GF-D8 (cell line): ENCODE measurements around the gene ZBTB32.
A peak's percentile ranks its signal among the peaks of the same experiment; 100 is the strongest.

Source experiments
- DNase-seq: peaks from one replicate; lab custom pipeline; 2025; lab: John Stamatoyannopoulos, UW

Gene ZBTB32

GRCh38 chr19:35738021-35738886 lies 33.9 kb downstream of the ZBTB32 start:
- no peak for DNase-seq

GRCh38 chr19:35738887-35739229 lies 34.5 kb downstream of the ZBTB32 start:
- DNase-seq = no peak

- DNase-seq = no peak
These were observed 35.1 kb downstream of the ZBTB32 start for GRCh38 chr19:35739275-35740107.

DNA sequence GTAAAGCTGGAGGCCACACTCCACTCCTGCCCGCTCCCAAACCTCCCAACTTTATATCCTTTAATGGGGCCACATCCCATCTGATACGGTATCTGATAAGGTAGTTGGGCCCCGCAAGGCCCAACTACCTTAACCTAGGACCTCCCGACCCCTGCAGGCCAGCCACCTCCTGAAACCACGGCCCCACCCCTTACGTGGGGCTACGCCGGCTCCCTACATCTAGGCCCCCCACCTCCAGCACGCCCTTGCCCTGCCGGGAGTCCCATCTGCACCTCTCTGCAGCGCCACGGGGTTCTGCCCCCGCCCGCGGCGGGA lies 35.7 kb downstream of the ZBTB32 start:
- no peak for DNase-seq

DNA sequence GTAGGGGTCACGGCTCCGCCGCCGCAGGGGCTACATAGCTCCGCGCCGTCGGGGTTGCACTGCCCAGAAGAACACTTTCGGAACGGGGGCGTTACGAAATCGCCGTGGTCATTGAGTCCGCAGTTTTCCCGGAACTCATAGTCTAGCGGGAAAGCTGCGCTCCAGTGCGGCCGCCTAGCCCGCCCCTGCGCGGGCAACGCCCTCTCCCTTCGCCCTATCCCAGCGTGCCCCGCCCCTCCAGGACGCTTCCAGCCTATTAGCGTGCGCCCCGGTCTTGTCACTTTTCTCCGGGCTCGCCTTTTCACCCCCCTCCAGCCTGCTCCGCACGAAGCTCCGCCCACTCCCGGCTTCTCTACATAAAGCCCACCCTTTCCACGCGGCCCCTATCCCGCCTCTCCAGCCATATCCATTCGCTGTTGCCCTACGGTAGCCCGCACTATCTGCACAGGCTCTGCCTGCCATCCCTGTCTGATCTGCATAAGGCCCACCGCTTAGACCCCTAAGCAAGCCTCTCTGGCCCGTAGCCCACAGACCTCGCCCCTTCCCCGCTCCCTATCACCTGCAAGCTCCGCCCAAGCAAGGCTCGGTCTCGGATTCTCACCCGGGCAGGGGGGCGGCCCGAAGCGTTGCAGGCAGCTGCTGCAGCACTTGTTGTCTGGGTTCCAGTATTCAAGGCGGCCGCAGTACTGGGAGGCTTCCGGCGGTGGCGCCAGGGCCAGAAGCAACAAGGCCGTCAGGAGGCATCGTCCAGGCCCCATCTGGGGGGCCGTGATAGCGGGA lies 36.3 kb downstream of the ZBTB32 start:
- DNase-seq = peak; percentile 92

- no peak for DNase-seq
These were observed 36.8 kb downstream of the ZBTB32 start for GRCh38 chr19:35741203-35741515.

DNA sequence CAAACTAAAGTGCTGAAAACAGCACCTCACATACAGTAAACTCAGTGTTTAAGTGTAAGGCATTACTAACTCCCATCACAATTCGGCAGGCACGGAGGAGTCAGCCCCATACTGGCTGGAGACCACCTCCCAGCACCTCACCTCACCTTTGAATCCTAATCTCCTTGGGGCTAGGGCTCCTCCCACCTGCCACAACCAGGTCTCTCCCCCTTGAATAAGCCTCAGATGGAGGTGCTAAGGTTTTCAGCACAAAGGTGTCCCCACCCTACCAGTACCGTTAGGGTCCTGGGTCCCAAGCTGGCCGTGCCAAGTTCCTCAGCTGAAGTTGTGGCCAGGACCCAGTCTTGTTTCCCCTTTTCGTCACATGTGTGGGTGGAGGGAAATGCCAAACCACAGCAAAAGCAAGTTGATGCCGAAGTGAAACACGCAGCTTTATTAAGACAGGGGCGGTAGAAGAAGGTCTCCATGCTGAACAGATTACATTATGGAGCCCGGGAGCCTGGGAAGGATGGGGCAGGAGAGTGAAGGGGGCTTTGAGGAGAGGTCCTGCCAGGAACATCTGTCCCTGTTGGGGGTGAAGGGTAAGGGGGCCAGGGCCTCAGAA lies 37.9 kb downstream of the ZBTB32 start, which contains the start of gene IGFLR1:
Gene IGFLR1 (minus strand): TSS at position 332 of the 604 bp plus-strand sequence. CDS start 1,272 bp downstream, outside the sequence.
- peak; percentile 61 for DNase-seq

GRCh38 chr19:35743640-35744429 lies 39.5 kb downstream of the ZBTB32 start:
- DNase-seq = no peak

DNA sequence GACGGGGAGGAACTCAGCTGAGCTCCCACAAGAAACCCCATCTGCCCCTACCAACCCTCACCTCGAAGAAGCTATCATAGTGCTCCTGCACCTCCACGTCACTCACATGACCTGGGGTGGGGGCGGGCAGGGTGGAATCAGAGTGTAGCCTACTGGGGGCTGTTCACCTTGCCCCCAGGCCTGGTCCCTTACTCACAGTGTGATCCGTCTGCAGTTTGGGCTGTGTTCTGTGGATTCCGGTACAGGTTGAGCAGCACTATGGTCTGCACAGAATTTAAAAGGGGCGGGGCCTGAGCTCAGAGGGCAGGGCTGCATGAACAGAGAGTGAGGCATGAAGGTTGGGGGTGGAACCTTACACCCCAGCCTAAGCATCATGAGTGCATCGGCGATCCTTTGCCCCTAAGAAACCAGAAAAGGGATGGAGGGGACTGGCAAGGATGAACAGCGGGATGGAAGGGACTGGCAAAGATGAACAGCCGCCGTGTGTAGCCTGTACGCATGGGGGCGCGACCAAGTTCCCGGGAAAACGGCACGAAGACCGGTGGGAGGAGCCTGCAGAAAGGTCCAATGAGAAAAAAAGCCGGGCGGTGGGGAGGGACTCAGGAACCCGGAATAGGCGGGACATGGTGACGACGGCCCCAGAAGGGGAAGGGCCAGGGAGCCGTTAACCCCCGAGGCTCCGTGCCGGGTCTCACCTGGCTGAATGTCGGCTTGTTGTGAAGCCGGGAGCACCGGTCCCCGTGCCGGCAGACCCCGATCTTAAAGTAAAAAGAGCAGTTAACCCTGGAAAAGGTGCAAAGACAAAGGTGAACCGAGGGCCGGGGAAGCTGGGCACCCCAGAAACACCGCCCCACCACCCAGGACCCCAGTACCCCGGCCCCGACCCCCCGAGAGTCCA lies 40.3 kb downstream of the ZBTB32 start:
- peak; percentile 87 for DNase-seq

DNA sequence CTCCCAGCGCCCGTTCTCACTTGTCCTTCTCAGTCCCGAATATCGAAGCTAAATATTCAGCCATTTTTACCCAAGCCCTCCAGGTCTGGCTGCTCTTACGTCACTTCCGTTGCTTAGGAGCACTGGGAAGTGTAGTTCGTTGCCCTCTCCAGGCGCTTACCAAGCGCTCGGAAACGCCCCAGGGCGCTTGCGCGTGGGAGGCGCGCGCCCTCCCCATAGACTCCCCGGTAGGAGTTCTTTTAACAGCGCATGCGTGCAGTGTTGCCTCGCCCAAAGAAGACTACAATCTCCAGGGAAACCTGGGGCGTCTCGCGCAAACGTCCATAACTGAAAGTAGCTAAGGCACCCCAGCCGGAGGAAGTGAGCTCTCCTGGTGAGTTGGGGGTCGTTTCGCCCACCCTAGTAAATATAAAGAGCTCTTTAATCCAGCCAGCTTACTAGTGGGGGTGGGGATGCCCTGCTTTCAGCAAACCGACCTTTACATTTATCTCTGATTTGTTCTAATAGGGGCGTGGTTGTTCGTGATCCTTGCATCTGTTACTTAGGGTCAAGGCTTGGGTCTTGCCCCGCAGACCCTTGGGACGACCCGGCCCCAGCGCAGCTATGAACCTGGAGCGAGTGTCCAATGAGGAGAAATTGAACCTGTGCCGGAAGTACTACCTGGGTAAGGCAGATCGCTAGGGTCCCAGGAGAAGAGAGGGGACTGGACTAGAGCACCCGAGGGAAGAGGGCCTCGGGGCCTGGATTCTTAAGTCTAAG lies 41.1 kb downstream of the ZBTB32 start, which contains the start of the genes PSENEN and U2AF1L4:
Gene PSENEN (plus strand): TSS at position 324 of the 759 bp plus-strand sequence. CDS start 280 bp downstream, at position 604.
Gene U2AF1L4 (minus strand): TSS at position 91 of the 759 bp plus-strand sequence. CDS start 27 bp downstream, at position 64.
- peak; percentile 99 for DNase-seq

DNA sequence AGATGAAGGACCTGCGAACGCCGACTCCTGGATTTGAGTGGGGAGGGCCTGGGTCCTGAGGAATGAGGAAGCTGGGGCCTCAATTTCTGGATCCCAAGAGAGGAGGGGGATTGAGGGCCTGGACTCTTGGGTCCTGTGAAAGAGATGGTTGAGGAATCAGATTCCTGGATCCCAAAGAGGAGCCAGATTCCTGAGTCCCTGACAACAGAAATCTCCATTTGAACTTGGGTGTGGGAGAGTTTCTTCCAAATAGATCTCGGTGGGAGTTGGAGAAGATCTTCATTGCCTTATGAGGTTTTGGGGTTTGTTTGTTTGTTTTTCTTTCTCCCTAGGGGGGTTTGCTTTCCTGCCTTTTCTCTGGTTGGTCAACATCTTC lies 41.7 kb downstream of the ZBTB32 start:
- no peak for DNase-seq

DNA sequence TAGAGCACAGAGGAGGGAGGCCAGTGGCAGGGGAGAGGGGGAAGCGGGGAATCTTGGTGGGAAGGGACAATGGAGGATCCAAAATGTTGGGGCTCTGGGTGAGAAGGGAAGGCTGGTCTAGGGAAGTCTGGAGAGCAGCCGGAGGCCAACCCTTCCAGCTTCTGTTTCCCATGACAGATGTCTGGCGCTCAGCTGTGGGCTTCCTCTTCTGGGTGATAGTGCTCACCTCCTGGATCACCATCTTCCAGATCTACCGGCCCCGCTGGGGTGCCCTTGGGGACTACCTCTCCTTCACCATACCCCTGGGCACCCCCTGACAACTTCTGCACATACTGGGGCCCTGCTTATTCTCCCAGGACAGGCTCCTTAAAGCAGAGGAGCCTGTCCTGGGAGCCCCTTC lies 42.2 kb downstream of the ZBTB32 start:
- no peak for DNase-seq

- DNase-seq = peak; percentile 97
These were observed 44.0 kb downstream of the ZBTB32 start, which contains the start of gene LIN37 for GRCh38 chr19:35748106-35749020. LIN37 (plus strand) TSS chr19:35748576; CDS start chr19:35748725, 149 bp downstream.

DNA sequence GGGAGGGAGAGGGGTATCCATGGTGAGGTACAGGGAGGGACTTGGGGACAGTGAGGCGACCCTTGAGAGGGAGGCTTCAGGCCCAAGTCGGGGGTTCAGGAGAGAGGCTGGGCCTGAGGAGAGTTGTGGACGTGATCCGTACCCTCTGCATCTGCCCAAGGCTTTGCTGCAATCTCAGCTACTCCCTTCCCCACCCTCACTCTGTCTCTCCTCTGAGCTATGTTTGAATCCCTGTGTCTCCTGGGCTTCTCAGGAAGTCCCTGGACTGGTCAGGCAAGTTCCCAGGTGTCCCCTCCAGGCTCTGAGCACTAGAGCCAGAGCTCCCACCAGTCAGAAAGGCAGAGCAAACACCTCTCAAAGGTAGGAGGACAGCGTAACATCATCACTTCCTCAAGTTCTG lies 45.8 kb downstream of the ZBTB32 start:
- DNase-seq = no peak

DNA sequence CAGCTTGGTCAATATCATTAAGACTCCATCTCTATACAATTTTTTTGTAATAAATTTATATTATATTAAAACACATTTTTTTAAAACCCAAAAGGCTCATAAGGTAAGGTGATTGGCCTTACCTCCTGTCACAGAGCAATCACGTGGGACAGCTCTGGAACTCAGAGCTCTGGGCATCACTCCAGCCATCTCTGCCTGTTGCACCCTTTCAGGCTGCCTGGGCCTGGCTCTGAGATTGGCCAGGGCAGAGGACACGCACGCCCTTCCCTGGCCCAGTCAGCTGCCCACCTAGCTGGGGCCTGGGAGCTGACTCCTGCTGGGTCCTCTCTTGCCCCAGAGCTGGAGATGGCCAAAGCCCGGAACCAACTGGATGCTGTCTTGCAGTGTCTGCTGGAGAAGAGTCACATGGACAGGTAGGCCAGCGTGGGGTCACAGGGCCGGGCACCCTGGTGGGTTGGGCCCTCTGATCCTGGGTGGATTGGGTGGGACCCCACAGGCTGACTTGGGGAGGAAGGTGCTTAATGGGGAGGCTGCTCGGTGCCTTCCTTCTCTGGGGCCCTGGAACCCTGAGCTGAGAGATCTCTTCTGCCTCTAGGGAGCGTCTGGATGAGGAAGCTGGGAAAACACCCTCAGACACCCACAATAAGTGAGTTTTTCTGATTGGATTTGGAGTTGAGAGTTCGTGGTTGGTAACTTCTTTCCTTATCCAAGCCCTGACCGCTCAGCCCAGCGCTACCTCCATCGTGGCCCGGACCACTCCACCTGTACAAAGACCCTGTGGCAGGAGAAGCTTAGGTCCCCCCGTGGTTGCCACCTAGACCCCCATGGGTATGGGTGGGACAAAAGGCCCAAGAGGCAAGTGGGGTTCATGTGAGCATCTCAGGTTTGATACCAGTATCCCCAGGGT lies 47.7 kb downstream of the ZBTB32 start:
- DNase-seq = no peak

DNA sequence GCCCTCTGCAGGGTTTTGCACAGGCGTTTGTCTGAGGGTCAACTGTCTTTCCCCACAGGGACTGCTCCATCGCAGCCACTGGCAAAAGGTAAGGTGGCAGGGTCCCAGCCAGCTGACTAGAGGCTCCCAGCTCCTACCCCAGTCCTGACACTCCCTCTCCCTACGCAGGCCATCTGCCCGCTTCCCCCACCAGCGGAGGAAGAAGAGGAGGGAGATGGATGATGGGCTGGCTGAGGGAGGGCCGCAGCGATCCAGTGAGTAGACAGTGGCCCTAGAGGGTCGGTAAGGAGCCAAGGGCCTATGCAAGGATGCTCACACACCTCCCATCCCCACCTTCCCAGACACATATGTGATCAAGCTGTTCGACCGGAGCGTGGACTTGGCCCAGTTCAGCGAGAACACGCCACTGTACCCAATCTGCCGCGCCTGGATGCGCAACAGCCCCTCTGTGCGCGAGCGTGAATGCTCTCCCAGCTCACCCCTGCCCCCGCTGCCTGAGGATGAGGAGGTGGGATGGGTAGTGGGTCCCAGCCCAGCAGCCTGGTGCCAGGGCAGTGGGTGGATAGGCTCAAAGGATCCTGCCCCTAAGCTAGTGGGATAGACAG lies 48.5 kb downstream of the ZBTB32 start:
- DNase-seq = no peak
